NCI-H510A (cell line): ENCODE measurements around the gene RPUSD1.

Source experiments
- DNase-seq: peaks from one replicate; lab custom pipeline; 2025; lab: John Stamatoyannopoulos, UW

RPUSD1 gene

GRCh38 chr16:799111-799947 is 11.1 kb upstream of the RPUSD1 start:
- no peak for DNase-seq

- no peak for DNase-seq
Measured at GRCh38 chr16:798666-799065, 10.5 kb upstream of the RPUSD1 start.

GRCh38 chr16:797686-798085 is 9.5 kb upstream of the RPUSD1 start:
- no peak for DNase-seq

GRCh38 chr16:797120-797420 is 8.9 kb upstream of the RPUSD1 start:
- DNase-seq = no peak

DNA sequence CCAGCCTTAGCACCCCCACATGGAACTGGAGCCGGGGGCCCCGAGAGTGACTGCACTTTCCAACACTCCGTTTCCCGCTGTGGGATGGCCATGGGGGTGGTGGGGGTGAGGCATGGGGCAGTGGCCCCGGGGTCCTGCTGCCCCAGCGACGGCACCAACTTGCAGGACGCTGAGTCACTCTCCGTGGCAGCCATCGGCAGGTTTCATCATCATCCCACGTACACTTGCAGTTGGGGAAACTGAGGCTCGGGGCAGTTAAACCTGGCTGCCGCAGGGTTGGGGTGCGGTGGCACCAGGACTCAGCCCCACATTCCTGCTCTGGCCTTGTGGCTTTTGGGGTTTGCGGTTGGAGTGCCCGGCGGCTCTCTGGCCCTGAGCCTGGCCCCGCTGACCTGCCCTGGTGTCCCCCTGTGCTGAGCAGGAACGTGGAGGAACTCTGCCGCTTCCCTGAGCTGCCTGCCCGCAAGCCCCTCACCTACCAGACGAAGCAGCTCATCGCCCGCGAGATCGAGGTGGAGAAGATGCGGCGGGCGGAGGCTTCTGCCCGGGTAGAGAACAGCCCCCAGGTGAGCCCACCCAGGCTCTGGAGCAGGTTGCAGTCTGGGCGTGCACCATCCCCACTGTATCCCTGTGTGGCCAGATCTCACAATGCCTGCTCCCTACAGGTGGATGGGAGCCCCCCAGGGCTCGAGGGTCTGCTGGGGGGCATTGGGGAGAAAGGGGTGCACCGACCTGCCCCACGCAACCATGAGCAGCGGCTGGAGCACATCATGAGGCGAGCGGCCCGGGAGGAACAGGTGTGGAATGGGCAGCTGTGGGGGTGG is 8.3 kb upstream of the RPUSD1 start:
- DNase-seq = no peak

- no peak for DNase-seq
Measured at GRCh38 chr16:795580-796229, 7.5 kb upstream of the RPUSD1 start.

- DNase-seq = no peak
Measured at GRCh38 chr16:794853-795466, 6.8 kb upstream of the RPUSD1 start.

DNA sequence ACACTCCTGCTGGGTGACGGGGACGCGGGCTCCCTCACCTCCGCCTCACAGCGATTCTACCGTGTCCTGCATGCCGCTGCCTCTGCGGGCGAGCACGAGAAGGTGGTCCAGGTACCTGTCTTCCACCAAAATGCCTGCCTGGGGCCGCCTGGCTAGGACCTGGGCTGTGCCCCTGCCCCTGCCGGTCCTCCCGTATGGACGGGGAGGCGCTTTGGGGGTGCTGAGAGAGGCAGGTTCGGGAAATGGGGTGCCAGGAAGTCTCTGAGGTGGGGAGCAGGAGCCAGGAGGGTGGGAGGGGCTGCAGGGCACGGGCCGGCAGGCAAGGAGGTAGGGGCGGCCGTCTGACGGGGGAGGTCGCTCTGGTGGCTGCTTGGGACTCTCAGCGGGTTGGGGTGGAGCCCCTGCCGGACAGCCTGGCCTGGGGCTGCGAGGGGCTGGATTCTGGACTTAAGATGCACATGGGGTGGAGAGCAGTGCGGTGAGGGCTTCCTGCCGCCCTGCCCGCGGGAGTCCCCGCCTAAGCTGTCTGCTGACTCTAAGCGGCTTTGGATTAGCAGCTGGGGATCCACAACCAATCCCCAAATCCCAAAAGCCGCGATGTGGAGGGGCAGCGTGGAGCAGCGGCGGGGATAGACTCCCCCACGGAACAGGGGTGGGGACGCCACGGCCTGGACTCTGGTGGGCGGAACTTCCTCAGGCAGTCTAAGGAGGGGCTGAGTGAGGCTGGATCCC is 6.1 kb upstream of the RPUSD1 start:
- DNase-seq = no peak

- no peak for DNase-seq
Measured at GRCh38 chr16:793414-793813, 5.2 kb upstream of the RPUSD1 start.

GRCh38 chr16:792221-792995 is 4.2 kb upstream of the RPUSD1 start:
- DNase-seq = no peak

DNA sequence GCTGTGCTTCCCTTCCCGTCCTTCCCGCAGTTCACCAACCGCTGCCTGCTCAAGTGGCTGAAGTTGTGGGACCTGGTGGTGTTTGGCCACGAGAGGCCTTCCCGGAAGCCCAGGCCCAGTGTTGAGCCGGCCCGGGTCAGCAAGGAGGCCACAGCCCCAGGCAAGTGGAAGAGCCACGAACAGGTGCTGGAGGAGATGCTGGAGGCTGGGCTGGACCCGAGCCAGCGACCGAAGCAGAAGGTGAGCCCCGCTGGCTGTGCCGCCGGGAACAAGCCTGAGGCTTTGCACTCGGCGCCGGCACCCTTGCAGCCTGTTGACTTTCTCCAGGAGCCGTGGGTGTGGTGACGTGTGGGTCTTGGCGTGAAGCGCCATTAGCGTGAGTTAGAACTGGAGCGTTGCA is 3.0 kb upstream of the RPUSD1 start:
- DNase-seq = no peak

GRCh38 chr16:790086-790485 is 1.9 kb upstream of the RPUSD1 start:
- DNase-seq = no peak

DNA sequence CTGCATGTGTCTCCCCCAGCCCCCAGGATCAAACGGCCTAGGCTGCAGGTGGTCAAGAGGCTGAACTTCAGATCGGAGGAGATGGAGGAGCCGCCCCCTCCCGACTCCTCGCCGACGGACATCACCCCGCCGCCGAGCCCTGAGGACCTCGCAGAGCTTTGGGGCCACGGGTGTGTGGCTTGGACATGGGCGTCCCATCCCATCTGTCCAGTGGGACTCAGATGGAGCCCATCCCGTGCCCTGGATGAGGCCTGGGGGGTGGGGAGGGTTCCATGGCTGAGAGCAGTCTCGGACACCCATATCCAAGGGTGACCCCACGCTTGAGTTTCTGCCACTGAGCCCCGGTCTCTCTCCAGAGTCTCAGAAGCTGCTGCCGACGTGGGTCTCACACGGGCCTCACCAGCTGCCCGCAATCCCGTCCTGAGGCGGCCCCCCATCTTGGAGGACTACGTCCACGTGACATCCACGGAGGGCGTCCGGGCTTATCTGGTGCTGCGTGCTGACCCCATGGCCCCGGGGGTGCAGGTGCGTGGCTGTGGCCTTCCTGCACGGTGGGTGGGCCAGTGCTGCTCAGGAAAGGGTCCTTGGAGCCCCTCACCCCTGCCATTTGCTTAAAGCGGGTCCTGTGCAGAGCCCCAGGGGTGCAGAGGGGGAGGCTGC is 1.1 kb upstream of the RPUSD1 start:
- no peak for DNase-seq

DNA sequence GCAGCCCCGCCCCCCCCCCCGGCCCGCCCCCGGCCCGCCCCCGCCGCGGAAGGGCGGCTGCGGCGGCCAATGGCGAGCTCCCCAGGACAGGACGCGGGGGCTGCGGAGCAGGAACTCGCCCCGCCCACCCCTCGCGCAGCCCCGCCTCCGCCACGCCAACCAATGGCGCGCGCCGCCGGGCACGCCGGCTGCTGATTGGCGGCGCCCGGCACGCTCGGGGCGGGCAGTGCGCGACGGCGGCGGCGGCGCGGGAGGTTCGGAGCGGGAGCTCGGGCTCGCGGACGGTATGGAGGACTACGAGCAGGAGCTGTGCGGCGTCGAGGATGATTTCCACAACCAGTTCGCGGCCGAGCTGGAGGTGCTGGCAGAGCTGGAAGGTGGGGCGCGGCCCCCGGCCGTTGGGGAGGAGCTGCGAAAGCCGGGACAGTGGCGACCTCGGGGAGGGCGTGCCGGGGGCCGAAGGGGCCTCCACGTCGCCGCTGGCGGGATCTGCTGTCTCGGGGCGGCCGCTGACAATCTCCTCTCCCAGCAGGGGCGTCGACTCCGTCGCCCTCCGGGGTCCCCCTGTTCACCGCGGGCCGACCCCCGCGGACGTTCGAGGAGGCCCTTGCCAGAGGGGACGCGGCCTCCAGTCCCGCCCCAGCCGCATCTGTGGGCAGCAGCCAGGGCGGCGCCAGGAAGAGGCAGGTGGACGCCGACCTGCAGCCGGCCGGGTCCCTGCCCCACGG is 382 bp upstream of the RPUSD1 start, which contains the start of gene CHTF18:
TSS of gene CHTF18 (plus strand) at position 222 of the 728 bp plus-strand sequence. CDS start at position 287, 65 bp downstream.
- DNase-seq = peak; percentile 74

GRCh38 chr16:787321-787966 is 737 bp downstream of the RPUSD1 start:
- DNase-seq = no peak

DNA sequence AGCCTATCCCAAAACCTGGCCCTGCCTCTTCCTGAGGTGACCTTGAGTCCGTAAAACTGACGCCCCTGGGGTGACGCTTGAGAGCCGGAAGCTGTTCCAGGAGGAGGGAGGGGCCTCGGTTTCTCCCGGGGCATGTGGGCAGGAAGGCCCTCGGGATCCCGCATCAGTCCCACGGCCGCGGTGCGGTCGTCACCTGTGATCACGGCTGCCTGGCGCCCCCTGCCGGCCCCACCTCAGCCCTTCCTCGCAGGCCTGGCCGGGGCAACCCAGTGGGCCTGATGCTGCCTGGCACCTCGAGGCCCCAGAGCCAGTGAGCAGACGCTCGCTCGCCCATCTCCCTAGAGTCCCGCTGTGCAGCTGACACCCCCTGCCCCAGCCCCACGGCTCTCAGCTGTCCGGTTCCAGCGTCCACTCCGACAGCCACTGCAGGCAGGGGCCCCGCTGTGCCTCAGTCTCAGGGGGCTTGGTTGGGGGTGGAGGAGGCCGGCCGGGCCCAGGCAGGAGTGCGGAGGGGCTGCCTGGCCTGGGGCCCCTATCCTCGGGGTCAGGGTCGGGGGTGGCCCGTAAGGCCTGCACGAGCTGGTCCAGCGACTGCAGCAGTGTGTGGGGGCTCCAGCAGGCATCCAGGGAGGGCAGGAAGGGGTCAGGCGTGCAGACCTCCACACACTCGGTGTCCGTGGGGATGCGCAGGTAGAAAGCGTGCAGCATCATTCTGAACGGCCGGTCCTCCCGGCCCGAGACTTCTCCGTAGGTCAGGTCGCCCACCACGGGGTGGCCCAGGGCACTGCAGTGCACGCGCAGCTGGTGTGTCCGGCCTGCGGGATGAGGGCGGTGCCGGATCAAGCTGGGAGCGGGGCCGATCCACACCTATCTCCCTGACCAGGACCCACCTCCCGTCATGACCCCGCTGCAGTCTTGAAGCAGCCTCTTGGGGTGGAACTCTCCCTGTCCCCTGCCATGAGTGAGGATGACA is 2.3 kb downstream of the RPUSD1 start:
- DNase-seq = no peak

DNA sequence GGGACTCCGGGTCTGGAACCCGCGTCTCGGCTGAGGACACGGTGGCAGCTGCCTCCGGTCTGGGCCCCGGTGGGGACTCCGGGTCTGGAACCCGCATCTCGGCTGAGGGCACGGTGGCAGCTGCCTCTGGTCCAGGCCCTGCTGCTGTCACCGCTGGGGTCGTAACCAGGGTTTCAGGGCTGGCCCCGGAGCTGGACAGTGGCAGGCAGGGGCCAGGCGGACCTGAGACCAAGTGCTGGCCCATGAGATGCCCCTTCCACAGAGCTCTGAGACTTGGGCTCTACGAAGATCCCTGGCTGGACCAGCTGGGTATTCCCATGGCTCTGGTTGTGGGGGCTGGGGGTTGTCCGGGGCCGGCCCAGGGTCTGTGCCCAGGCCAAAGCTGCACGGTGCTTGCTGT is 3.8 kb downstream of the RPUSD1 start:
- DNase-seq = no peak
